Activated CD4-positive, CD25-positive, alpha-beta regulatory T cell (primary cell): ENCODE measurements around the gene MROH8.

Experiments used
- DNase-seq, 4 experiments: peaks; one replicate each; lab custom pipeline; 2025; lab: John Stamatoyannopoulos, UW

The MROH8 gene

GRCh38 chr20:37178839-37179682 lies at the start of gene MROH8, which contains the start of gene RPN2:
TSS of gene MROH8 (minus strand) at chr20:37179548.
TSS of gene RPN2 (plus strand) at chr20:37179330. CDS start at chr20:37179357, 27 bp downstream.
- DNase-seq, result peak; percentile 84 to 90 (median 88)

GRCh38 chr20:37228656-37229055 lies 49.3 kb upstream of the MROH8 start:
- DNase-seq, result no peak

- DNase-seq, result no peak
These were observed 48.7 kb upstream of the MROH8 start for GRCh38 chr20:37228082-37228481.

- DNase-seq, result no peak
These were observed 47.5 kb upstream of the MROH8 start for GRCh38 chr20:37226889-37227288.

DNA sequence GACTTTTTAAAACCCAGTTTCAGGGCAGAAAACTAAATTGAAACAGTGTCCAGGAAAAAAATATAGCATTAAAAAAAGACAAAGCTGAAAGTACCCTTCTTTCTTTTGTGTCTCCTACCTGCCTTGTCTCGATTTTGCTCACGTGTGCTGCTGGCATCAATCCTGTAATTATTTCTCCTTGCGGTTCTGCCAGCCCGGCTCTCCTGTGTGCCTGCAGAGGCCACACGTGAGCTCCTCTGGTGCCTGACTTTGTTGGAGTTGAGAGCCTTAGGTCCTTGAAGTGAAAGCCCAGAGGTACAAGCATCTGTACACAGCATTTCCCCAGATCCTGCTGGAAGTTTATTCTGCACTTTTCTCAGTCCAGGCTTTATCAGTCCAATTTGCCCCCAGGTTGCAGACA lies 45.8 kb upstream of the MROH8 start:
- DNase-seq, result no peak

GRCh38 chr20:37223053-37223452 lies 43.7 kb upstream of the MROH8 start:
- no peak for DNase-seq

- no peak for DNase-seq
These were observed 42.7 kb upstream of the MROH8 start for GRCh38 chr20:37222086-37222485.

- DNase-seq, result no peak
These were observed 41.4 kb upstream of the MROH8 start for GRCh38 chr20:37220731-37221130.

GRCh38 chr20:37219751-37220668 lies 40.7 kb upstream of the MROH8 start:
- DNase-seq, result no peak

DNA sequence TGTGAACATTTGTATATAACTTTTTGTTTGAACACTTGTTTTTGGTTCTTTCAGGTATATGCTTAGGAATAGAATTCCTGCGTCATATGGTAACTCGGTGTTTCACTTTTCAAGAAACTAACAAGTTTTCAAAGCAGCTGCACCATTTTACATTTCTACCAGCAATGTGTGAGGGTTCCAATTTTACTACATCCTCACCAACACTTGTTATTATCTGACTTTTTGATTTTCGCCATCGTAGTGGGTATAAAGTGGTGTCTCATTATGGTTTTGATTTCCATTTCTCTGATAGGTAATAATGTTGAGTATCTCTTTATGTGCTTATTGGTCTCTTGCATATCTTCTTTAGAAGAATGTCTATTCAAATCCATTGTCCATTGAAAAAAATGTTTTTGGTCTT lies 39.6 kb upstream of the MROH8 start:
- no peak for DNase-seq

GRCh38 chr20:37218441-37218840 lies 39.1 kb upstream of the MROH8 start:
- no peak for DNase-seq

GRCh38 chr20:37209661-37210314 lies 30.4 kb upstream of the MROH8 start:
- no peak for DNase-seq

- no peak for DNase-seq
These were observed 29.8 kb upstream of the MROH8 start for GRCh38 chr20:37209193-37209592.

- DNase-seq, result no peak
These were observed 27.8 kb upstream of the MROH8 start for GRCh38 chr20:37207171-37207570.

DNA sequence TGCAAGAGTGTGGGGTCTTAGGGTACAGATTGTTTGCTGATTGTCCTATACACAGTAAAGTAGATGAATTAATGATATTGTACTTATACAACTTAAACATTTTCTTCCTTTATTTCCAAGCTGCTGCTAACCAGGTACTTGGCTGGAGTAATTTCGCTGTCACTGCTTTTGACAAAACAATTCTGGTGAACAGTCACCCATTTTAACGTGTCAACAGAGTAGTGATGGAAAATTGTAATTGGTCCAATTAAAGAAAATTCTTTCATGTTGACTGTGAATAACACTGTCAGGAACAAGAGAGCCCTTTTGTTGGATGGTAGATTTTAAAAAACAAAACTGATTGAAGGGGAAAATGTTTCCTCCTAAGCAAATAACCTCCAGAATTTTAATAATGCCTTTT lies 26.4 kb upstream of the MROH8 start:
- DNase-seq, result no peak

DNA sequence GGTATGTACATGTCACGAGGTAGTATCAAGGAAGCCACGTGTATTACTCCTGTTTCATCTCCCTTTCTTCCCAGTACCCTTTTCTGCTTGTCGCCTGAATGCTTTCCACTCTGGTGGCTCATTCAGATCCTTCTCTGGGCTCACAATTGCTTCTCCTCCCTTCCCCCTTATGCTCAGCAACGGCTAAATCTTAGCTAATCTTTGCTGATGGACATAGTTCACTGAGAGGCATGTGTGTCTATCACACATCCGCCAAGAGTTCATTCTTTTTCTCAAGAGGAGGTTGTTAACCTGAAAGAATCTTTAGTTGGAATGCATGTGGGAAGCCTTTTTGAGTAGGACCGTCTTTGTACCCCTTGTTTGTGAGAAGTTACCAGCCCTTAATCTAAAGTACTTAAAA lies 25.8 kb upstream of the MROH8 start:
- no peak for DNase-seq

DNA sequence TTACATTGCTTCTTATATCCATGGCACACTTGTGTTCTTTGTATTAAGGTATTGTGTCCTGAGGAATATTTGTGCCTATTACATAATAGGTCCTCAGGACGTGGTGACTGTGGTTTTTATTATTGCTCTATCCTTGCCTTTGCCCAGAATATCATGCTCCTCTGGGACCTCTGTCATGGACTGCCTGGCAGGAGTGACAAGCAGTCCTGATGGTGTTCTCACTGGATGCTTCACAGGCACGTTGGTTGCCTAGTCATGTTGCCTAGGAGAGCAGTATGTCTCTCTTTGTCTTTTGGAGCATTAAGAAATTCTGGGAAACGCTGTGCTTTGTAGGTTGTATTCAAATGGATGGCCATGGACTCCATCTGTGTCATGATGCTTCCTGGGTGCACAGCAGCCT lies 24.7 kb upstream of the MROH8 start:
- DNase-seq, result no peak

DNA sequence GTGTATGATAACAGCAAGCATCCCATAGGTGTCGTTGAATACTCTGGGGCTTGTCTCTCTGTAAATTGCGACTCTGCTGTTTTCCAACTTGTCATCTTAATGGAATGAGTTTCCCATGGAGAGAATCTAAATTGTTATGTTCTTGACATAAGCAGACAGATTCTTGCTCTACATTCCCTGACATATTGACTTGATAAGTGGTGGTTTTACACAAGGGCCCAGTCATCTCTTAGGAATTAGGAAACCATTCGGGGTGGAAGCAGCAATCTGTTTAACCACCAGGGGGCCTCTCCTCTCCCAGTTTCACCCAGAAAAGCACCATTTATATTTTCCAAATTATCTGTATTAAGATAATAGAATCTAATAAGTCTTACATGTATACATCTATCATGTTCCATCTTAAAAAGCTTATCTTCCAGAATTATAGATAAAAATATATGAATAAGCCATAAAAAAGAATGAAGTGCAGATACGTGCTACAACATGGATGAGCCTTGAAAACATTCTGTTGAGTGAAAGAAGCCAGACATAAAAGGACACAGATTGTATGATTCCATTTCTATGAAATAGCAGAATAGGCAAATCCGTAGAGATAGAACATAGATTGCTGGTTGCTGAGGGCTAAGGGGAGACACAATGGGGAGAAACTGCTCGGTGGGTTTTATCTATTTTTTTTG lies 23.1 kb upstream of the MROH8 start:
- DNase-seq, result no peak

GRCh38 chr20:37201827-37202162 lies 22.4 kb upstream of the MROH8 start:
- DNase-seq, result no peak

DNA sequence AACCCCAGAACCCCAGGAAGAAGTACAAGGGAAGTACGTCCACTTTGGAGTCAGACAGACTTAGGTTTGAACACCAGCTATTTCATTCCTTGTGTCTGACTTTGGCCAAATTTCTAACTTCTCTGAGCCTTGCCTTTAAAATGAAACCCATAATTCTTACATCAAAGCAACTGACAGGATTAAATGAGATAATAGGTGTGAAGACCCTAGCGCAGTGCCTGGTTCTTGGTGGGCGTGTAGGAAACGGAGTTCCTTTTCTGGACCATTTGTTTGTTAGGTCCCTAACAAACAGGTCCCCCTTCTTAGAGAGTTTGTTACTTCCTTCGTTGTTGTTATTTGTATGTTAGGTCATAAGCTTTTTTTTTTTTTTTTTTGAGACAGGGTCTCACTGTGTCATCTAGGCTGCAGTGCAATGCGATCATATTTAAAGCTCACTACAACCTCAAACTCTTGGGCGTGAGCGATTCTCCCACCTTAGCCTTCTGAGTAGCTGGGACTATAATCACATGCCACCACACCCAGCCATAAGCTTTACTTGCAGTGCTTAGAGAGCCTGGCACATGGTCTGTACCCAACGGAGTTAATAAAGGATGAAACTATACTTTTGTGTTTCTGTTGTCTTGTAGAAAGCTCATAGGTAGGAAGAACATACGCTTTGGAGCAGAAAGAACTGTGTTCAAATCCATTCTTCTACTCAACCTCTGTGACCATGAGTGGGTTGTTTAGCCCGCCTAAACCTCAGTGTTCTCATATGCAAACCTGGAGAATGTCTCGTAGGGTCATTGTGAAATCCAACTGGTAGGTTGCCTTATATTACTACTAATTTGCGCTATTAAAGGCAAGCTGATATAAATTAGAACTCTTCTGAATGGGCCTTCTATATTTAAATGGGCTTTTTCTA lies 21.8 kb upstream of the MROH8 start:
- DNase-seq, result no peak

DNA sequence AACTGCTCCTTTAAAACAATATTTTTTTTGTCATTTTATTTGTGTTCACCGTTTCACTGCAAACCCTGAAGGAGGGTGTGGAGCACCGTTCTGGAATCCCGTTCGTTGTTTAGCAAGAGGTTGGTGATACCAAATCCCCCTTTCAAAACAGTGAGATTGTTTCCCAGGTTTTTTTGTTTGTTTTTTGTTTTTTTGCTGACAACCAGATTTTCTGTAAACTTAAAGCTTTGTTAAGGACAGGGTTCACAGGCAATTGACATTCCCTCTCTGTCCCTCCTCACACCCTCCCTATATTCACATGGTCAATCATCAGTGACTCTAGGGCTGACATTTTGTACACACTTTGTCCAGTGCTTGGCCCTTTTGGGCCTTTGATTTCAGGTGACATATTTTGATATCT lies 21.0 kb upstream of the MROH8 start:
- DNase-seq, result no peak
